ENCODE results near the gene FRMD1. TPM values are rescaled to one million over a fixed set of nuclear protein-coding genes. Genes with fewer than 3 reads are reported as not detected.

Gene FRMD1
- total RNA-seq, 1 experiment from 2014 or later, result not detected

DNA sequence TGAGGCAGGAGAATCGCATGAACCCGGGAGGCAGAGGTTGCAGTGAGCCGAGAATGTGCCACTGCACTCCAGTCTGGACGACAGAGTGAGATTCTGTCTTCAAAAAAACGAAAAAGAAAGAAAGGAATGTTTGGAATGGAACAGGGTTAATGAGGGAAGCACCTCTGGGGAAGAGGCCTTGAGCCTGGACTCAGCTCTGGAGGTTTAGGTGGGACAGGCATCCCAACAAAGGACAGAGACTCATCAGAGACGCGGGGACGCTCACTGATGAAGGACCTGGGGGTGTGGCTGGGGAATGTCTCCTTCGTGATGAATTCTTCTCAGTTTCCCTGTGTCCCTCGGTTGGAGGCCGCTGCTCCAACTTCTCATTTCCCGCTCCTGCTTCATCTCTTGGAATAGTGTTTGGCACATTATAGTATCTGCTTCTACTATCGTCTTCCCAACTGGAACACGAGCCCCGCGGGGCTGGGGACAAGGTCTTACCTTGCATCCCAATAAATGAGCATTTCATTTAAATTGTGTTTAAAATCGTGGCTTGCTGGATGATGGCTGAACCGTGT, 54.0 kb downstream of the FRMD1 start:
- no peak overlapping the region for H2AFZ ChIP-seq (ENCODE audit: low read depth, low read length, poor library complexity, severe bottlenecking)
- CTCF ChIA-PET, result no interaction called here
- peaks cover 7 to 13% of the 10 kb centered on the region in 2 experiments for H3K4me1 ChIP-seq (ENCODE audit: control insufficient read depth in 1 of 2, insufficient read depth in 2 of 2, low read length in 2 of 2)
- H3K4me2 ChIP-seq (ENCODE audit: low read length), result no peak overlapping the region
- POLR2A ChIA-PET, result no interaction called here
- ATAC-seq (no peak), DNase-seq (ENCODE audit: low read depth, low spot score) (no peak)
- no peak overlapping the region for H3K4me3 ChIP-seq (replicated peaks in 1 of 2; ENCODE audit: low read depth in 1 of 2, low read length in 2 of 2)
- H3K9me3 ChIP-seq (ENCODE audit: control insufficient read depth in 1 of 2, insufficient read depth in 1 of 2, low read depth in 1 of 2, low read length in 2 of 2), result no peaks in the 10 kb centered on the region
- H3K79me2 ChIP-seq (ENCODE audit: insufficient read depth, low read length), result no peaks in the 10 kb centered on the region
- RAD21 ChIA-PET (ENCODE audit: low non-redundant PET in 1 of 2, low total read pairs in 2 of 2, uncharacterized antibody in 2 of 2, unreplicated experiment in 2 of 2), result no interaction called here
- no TSS peak for BruUV-seq (replicated peaks)
- no peak overlapping the region for H3K9ac ChIP-seq (ENCODE audit: low read length)
- H3K9me2 ChIP-seq (ENCODE audit: insufficient read depth), result no peaks in the 10 kb centered on the region
- no peaks in the 10 kb centered on the region for H3K36me3 ChIP-seq (ENCODE audit: control insufficient read depth in 1 of 2, insufficient read depth in 2 of 2, low read length in 2 of 2)
- H3K27ac ChIP-seq (ENCODE audit: low read depth, low read length), result no peak overlapping the region
- 0 out of 2 replicates have a peak, but pooled peaks cover 8% of the 10 kb centered on the region for H3K27me3 ChIP-seq (ENCODE audit: insufficient read depth, low read length)
- intact Hi-C loops (cut with micrococcal nuclease), result no loop called here
- no peak for TF ChIP-seq ZFX (IDR thresholded peaks at IDR 0.05)
- no peaks in the 10 kb centered on the region for H4K20me1 ChIP-seq (ENCODE audit: insufficient read depth)

DNA sequence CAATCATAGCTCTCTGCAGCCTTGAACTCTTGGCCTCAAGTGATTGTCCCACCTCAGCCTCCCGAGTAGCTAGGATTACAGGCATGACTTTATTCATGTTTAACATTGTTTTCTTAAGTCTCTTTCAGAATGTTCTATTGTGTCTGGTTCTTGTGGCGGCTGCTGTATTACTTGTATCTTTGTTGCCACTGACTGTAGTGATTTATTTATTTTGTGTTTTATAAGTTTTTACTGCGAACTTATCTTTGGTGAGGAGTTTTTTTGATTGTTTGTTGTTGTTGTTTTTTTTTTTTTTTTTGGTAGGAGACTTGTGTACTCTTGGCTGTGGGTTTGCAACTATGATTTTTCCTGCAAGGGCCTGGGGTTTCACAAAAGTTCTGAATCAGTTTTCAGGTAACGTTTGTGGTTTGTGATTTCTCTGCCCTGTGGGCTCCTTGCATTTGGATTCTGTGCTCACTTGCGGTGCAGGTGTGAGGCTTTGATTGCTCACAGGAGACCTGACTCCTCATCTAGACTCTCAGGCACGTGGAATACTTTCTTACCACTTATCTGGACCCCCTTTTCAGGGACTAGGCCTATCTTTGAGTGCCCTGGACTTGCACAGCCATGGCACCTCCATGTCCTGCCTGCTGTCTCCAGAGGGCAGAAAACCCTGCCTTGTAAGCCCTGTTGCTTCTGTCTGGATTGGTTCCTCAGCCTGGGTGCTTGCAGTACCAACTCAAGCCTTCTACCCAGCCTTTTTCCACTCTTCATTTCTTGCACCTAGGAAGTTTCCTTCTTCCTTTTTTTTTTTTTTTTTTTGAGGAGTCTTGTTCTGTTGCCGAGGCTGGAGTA, 56.3 kb downstream of the FRMD1 start:
- ChIA-PET POLR2A (no interaction called here), RAD21 (ENCODE audit: low non-redundant PET in 1 of 2, low total read pairs in 2 of 2, uncharacterized antibody in 2 of 2, unreplicated experiment in 2 of 2) (no interaction called here), CTCF (no interaction called here)
- no peaks in the 10 kb centered on the region for H3K36me3 ChIP-seq (ENCODE audit: control insufficient read depth in 1 of 2, insufficient read depth in 2 of 2, low read length in 2 of 2)
- no peak for DNase-seq (ENCODE audit: low read depth, low spot score)
- peaks cover 7 to 13% of the 10 kb centered on the region in 2 experiments for H3K4me1 ChIP-seq (ENCODE audit: control insufficient read depth in 1 of 2, insufficient read depth in 2 of 2, low read length in 2 of 2)
- H3K9me3 ChIP-seq (ENCODE audit: control insufficient read depth in 1 of 2, insufficient read depth in 1 of 2, low read depth in 1 of 2, low read length in 2 of 2), result no peaks in the 10 kb centered on the region
- TF ChIP-seq, protein P1, sequence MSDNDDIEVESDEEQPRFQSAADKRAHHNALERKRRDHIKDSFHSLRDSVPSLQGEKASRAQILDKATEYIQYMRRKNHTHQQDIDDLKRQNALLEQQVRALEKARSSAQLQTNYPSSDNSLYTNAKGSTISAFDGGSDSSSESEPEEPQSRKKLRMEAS (IDR thresholded peaks at IDR 0.05), result no peak
- H3K4me3 ChIP-seq (replicated peaks in 1 of 2; ENCODE audit: low read depth in 1 of 2, low read length in 2 of 2), result no peak overlapping the region
- H2AFZ ChIP-seq (ENCODE audit: low read depth, low read length, poor library complexity, severe bottlenecking), result no peak overlapping the region
- no peaks in the 10 kb centered on the region for H3K9me2 ChIP-seq (ENCODE audit: insufficient read depth)
- no peak overlapping the region for H3K9ac ChIP-seq (ENCODE audit: low read length)
- no peak for ATAC-seq
- intact Hi-C loops (cut with micrococcal nuclease), result no loop called here
- H3K4me2 ChIP-seq (ENCODE audit: low read length), result no peak overlapping the region
- no peak overlapping the region for H3K27ac ChIP-seq (ENCODE audit: low read depth, low read length)
- no TSS peak for BruUV-seq (replicated peaks)
- H3K79me2 ChIP-seq (ENCODE audit: insufficient read depth, low read length), result no peaks in the 10 kb centered on the region
- H3K27me3 ChIP-seq (ENCODE audit: insufficient read depth, low read length), result 0 out of 2 replicates have a peak, but pooled peaks cover 8% of the 10 kb centered on the region
- H4K20me1 ChIP-seq (ENCODE audit: insufficient read depth), result no peaks in the 10 kb centered on the region

Data from HCT116 (cell line).